Measurements from ENCODE around the gene ACOX3. TPM values are rescaled to one million over a fixed set of nuclear protein-coding genes. Genes with fewer than 3 reads are reported as not detected.

ACOX3 gene
- total and polyA plus RNA-seq, 4 donors = 11.4 to 24.6 (median 13.6) TPM

DNA sequence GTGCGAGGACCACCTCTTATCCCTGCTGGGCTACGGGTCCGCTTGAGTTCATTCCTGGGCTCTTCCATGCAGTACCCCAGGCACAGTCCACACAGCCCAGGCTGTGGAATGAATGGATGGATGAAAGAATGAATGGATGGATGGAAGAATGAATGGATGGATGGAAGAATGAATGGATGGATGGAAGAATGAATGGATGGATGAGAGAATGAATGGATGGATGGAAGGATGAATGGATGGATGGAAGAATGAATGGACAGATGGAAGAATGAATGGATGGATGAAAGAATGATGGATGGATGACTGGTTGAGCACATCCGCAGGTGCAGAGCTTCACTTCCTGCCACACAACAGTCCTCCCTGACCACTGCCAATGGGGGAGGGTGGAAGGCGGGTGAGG is 28.2 kb downstream of the ACOX3 start:
- no peak for DNase-seq (ENCODE audit: low spot score)
- TF ChIP-seq SP1 (IDR thresholded peaks at IDR 0.05) (no peak), GABPA (IDR thresholded peaks at IDR 0.05 in 1 of 2, conservative IDR thresholded peaks at IDR 0.05 in 1 of 2) (no peak), YY1 (IDR thresholded peaks at IDR 0.05) (no peak), EGR1 (IDR thresholded peaks at IDR 0.05; ENCODE audit: low read depth in 2 of 2) (no peak), HNF4G (IDR thresholded peaks at IDR 0.05) (no peak), FOXA2 (IDR thresholded peaks at IDR 0.05) (no peak), HNF4A (conservative IDR thresholded peaks at IDR 0.05) (no peak), FOXA1 (IDR thresholded peaks at IDR 0.05) (no peak), NR2F2 (IDR thresholded peaks at IDR 0.05) (no peak), TAF1 (conservative IDR thresholded peaks at IDR 0.05) (no peak)
- TF ChIP-seq, protein P1, sequence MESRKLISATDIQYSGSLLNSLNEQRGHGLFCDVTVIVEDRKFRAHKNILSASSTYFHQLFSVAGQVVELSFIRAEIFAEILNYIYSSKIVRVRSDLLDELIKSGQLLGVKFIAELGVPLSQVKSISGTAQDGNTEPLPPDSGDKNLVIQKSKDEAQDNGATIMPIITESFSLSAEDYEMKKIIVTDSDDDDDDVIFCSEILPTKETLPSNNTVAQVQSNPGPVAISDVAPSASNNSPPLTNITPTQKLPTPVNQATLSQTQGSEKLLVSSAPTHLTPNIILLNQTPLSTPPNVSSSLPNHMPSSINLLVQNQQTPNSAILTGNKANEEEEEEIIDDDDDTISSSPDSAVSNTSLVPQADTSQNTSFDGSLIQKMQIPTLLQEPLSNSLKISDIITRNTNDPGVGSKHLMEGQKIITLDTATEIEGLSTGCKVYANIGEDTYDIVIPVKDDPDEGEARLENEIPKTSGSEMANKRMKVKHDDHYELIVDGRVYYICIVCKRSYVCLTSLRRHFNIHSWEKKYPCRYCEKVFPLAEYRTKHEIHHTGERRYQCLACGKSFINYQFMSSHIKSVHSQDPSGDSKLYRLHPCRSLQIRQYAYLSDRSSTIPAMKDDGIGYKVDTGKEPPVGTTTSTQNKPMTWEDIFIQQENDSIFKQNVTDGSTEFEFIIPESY (IDR thresholded peaks at IDR 0.05) = no peak
- 98% methylated on average over 5 of the region's 5 CpGs for WGBS
- Histone ChIP-seq H3K4me3 (ENCODE audit: low read depth in 1 of 3, low read length in 3 of 3) (no peak overlapping the region), H3K27me3 (ENCODE audit: control insufficient read depth in 4 of 4, insufficient read depth in 4 of 4, low read length in 3 of 4) (no peaks in the 10 kb centered on the region), H3K36me3 (ENCODE audit: control insufficient read depth in 4 of 4, insufficient read depth in 3 of 4, low read depth in 1 of 4, low read length in 3 of 4) (peaks cover under 1 to 52% (median 21%) of the 10 kb centered on the region in 4 donors), H3K4me1 (ENCODE audit: control insufficient read depth in 4 of 4, insufficient read depth in 4 of 4, low read length in 3 of 4) (no peaks in the 10 kb centered on the region), H3K27ac (ENCODE audit: low read depth in 1 of 2, low read length in 2 of 2) (no peak overlapping the region), H3K9ac (ENCODE audit: low read depth in 1 of 2, low read length in 2 of 2) (no peak overlapping the region), H3K9me3 (ENCODE audit: control insufficient read depth in 4 of 4, low read length in 3 of 4) (no peaks in the 10 kb centered on the region)

DNA sequence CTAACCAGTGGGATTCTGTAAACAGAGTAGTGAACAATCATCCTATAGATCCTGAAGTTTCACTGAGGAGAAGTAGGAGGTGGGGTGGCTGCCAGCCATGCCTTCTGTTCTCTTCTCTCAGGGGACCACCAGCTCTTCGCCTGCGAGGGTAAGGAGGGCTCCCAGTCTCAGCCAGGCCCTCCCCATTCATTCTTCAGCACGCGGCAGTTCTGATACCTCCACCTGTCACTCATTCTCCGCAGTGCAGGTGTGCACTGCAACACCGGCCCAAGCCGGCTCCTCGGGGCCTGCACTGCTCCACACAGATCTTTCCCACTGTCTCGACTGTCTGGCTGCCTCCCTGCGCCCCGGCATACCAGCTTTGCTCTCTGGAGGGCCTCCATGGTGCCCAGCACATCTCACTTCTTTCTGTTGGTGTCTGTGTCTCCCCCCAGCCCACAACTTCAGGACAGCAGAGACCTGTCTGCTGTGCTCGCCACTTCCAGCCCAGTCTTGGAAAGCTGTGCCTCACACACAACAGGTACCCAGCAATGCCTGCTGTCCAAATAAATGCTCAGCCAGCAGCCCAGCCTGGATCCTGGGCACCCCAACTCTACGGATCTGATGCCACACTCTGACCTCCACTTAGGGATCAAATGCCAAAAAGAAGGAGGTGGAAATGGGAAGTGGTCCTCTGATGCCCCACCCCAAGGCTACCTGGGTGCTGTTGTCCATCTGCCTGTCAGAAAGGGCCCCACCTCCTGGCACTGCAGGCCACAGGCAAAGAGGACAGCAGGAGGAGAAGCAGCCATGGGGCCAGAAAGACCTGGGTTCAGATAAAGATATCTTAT is 29.0 kb downstream of the ACOX3 start:
- H3K27me3 ChIP-seq (ENCODE audit: control insufficient read depth in 4 of 4, insufficient read depth in 4 of 4, low read length in 3 of 4) = no peaks in the 10 kb centered on the region
- H3K27ac ChIP-seq (ENCODE audit: low read depth in 1 of 2, low read length in 2 of 2) = no peak overlapping the region
- no peak overlapping the region for H3K4me3 ChIP-seq (ENCODE audit: low read depth in 1 of 3, low read length in 3 of 3)
- H3K36me3 ChIP-seq (ENCODE audit: control insufficient read depth in 4 of 4, insufficient read depth in 3 of 4, low read depth in 1 of 4, low read length in 3 of 4) = peaks cover 1 to 52% (median 21%) of the 10 kb centered on the region in 4 donors
- H3K4me1 ChIP-seq (ENCODE audit: control insufficient read depth in 4 of 4, insufficient read depth in 4 of 4, low read length in 3 of 4) = no peaks in the 10 kb centered on the region
- no peaks in the 10 kb centered on the region for H3K9me3 ChIP-seq (ENCODE audit: control insufficient read depth in 4 of 4, low read length in 3 of 4)
- TF ChIP-seq TAF1 (conservative IDR thresholded peaks at IDR 0.05) (no peak), FOXA1 (IDR thresholded peaks at IDR 0.05) (no peak), YY1 (IDR thresholded peaks at IDR 0.05) (no peak), FOXA2 (IDR thresholded peaks at IDR 0.05) (no peak), SP1 (IDR thresholded peaks at IDR 0.05) (no peak), HNF4A (conservative IDR thresholded peaks at IDR 0.05) (no peak), NR2F2 (IDR thresholded peaks at IDR 0.05) (no peak)
- TF ChIP-seq, protein P1 (IDR thresholded peaks at IDR 0.05) = no peak
- TF ChIP-seq, protein P2, sequence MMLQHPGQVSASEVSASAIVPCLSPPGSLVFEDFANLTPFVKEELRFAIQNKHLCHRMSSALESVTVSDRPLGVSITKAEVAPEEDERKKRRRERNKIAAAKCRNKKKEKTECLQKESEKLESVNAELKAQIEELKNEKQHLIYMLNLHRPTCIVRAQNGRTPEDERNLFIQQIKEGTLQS (IDR thresholded peaks at IDR 0.05) = no peak
- TF ChIP-seq, protein P3, sequence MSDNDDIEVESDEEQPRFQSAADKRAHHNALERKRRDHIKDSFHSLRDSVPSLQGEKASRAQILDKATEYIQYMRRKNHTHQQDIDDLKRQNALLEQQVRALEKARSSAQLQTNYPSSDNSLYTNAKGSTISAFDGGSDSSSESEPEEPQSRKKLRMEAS (IDR thresholded peaks at IDR 0.05) = no peak
- DNase-seq (ENCODE audit: low spot score) = no peak
- 95% methylated on average over 13 of the region's 13 CpGs for WGBS
- no peak overlapping the region for H3K9ac ChIP-seq (ENCODE audit: low read depth in 1 of 2, low read length in 2 of 2)

Measured in liver (tissue), 9 donors.